Ishikawa (cell line): ENCODE measurements around the gene EYS.

Experiments
- CEBPB ChIP-seq: IDR thresholded peaks from 2 replicates; pipeline ENCODE4 v1.6.1; 2012
- CREB1 ChIP-seq: IDR thresholded peaks from 2 replicates; pipeline ENCODE4 v1.6.1; 2012; ENCODE audit warnings: low read depth
- EGR1 ChIP-seq: IDR thresholded peaks from 2 replicates; pipeline ENCODE4 v1.6.1; 2012
- EP300 ChIP-seq: IDR thresholded peaks from 2 replicates; pipeline ENCODE4 v1.6.1; 2012; ENCODE audit warnings: borderline replicate concordance
- FOXM1 ChIP-seq: IDR thresholded peaks from 2 replicates; pipeline ENCODE4 v1.6.1; 2012; ENCODE audit warnings: low read depth, borderline replicate concordance
- MAX ChIP-seq: IDR thresholded peaks from 2 replicates; pipeline ENCODE4 v1.6.1; 2012
- NFIC ChIP-seq: IDR thresholded peaks from 2 replicates; pipeline ENCODE4 v1.6.1; 2012
- REST ChIP-seq: IDR thresholded peaks from 2 replicates; pipeline ENCODE4 v1.6.1; 2012; ENCODE audit warnings: low read depth, mild to moderate bottlenecking
- TAF1 ChIP-seq: IDR thresholded peaks from 2 replicates; pipeline ENCODE4 v1.6.1; 2012; ENCODE audit warnings: low read depth, mild to moderate bottlenecking
- TCF12 ChIP-seq: IDR thresholded peaks from 2 replicates; pipeline ENCODE4 v1.6.1; 2012; ENCODE audit warnings: low read depth
- TEAD4 ChIP-seq: IDR thresholded peaks from 2 replicates; pipeline ENCODE4 v1.6.1; 2012
- YY1 ChIP-seq: IDR thresholded peaks from 2 replicates; pipeline ENCODE4 v1.6.1; 2012; ENCODE audit warnings: low read depth
- ZBTB7A ChIP-seq: IDR thresholded peaks from 2 replicates; pipeline ENCODE4 v1.6.1; 2012; ENCODE audit warnings: low read depth

- TF ChIP-seq ZBTB7A: no peak
- TF ChIP-seq FOXM1: no peak
- no peak for TF ChIP-seq CEBPB
- no peak for TF ChIP-seq TAF1
- TF ChIP-seq EP300: no peak
- TF ChIP-seq EGR1: no peak
- no peak for TF ChIP-seq NFIC
- TF ChIP-seq TEAD4: no peak
- no peak for TF ChIP-seq MAX
- no peak for TF ChIP-seq TCF12
- TF ChIP-seq REST: no peak
- no peak for TF ChIP-seq CREB1
- TF ChIP-seq YY1: no peak
These were observed 1692.4 kb downstream of the EYS start for GRCh38 chr6:64014595-64014994.
